Measurements from ENCODE around the gene NAGK.

DNA sequence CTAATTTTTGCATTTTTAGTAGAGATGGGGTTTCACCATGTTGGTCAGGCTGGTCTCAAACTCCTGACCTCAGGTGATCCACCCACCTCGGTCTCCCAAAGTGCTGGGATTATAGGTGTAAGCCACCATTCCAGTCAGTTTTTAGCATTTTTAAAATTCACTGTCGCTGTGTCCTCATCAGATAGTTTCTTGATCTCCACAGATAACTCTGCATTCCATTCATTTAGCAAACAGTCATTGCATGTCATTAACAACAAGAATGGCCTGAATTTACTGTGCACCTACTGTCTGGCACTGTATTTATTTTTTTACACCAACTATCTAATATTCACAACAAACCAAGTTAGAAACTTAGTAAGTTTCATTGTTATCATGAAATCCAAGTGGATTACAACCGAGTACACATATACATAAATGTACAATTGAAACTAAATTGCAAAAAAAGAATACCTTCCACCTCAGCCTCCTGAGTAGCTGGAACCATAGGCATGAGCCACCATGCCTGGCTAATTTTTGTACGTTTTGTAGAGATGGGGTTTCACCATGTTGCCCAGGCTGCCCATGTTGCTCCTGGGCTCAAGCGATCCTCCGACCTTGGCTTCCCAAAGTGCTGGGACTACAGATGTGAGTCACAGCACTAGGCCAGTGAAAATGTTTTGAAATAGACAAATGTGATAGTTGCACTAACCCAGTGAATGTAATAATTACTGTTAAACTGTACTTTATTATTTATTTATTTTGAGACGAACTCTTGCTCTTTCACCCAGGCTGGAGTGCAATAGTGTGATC lies 57.3 kb downstream of the NAGK start:
- TF ChIP-seq, protein P1, sequence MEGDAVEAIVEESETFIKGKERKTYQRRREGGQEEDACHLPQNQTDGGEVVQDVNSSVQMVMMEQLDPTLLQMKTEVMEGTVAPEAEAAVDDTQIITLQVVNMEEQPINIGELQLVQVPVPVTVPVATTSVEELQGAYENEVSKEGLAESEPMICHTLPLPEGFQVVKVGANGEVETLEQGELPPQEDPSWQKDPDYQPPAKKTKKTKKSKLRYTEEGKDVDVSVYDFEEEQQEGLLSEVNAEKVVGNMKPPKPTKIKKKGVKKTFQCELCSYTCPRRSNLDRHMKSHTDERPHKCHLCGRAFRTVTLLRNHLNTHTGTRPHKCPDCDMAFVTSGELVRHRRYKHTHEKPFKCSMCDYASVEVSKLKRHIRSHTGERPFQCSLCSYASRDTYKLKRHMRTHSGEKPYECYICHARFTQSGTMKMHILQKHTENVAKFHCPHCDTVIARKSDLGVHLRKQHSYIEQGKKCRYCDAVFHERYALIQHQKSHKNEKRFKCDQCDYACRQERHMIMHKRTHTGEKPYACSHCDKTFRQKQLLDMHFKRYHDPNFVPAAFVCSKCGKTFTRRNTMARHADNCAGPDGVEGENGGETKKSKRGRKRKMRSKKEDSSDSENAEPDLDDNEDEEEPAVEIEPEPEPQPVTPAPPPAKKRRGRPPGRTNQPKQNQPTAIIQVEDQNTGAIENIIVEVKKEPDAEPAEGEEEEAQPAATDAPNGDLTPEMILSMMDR (IDR thresholded peaks at IDR 0.05), result no peak
- TF ChIP-seq POLR2A (IDR thresholded peaks at IDR 0.05), result no peak

All from esophagus squamous epithelium (tissue), 4 donors.